HG03280 (cell line): ENCODE results near the gene MACROD2.

ENCODE experiments used
- ATAC-seq: cut with Tn5 transposase; IDR thresholded peaks from one replicate; pipeline ENCODE4 v1.9.1; 2021; ENCODE audit warnings: mild to moderate bottlenecking, moderate library complexity; ENCODE audit not compliant: unreplicated experiment

The MACROD2 gene

DNA sequence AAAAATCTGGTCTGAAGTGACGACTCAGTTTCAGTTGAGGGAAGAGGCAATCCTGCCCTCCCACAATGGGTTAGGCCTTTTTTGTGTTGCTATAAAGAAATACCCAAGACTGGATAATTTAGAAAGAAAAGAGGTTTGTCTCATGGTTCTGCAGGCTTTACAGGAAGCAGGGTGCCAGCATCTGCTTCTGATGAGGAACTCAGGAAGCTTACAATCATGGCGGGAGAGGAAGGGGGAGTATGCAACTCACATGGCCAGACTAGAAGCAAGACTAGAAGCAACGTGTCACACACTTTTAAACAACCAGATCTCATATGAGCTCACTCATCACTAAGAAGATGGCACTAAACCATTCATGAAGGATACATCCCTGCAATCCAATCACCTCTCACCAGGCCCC, 2048.6 kb downstream of the MACROD2 start:
- ATAC-seq = no peak

DNA sequence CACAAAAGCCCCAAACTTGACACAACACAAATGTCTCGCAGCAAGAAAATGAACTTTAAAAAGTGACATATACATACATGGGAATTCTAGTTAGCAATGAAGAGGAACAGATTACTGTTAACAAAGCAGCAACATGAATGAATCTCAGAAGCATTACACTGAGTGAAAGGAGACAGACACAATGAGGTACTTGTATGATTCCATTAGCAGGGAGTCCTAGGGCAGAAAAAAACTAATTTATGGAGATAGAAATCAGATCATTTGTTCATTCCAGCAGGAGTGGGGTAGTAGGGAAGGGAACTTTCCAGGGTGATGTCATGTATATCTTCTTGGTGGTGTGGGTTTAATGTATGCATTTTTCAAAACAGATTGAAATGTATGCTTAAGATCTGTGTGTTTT, 2053.6 kb downstream of the MACROD2 start:
- ATAC-seq = no peak

DNA sequence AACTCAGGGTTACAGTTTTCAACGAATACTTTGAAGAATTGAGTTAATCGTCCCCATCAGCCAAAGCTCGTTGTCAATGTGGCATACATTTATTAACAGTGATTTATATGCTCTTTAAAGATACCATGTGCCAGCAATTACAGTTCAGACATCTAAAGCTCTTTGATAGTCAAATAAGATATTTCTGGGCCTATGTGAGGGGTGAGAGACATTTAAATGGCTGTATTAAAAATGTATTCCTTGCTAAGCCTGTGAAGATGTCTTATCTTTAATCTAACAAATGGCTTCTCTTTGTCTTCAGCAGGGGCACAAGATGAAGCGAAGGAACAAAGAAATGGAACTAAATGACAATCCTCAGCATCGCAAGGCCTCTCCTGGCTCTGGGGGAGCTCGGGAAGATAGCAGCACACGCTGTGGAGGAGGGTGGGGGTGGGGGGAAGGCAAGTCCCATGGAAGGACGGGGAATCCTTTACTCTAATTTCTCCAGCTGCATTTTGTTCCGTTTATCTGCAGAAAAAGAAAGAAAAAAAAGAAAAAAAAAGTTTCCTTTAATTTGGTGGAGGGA, 2054.3 kb downstream of the MACROD2 start:
- ATAC-seq = no peak

DNA sequence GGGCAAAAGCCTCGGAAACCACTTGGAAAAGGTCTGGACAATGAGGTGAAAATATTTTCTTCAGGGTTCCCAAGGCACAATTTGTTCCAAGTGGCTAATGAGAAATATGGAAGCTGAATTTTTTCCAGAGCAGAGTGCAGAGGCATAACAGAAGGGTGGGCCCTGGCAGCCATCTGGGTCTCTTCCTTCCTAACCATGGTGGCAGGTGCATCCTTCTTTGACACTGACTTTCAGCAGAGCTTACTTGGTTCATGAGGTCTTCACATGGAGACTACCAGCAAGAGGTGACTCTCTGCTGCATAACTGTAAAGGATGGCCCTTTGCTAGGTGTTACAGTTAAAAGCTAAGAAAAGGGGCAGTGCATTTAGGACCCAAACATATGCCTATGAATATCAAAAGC, 2055.1 kb downstream of the MACROD2 start:
- no peak for ATAC-seq

DNA sequence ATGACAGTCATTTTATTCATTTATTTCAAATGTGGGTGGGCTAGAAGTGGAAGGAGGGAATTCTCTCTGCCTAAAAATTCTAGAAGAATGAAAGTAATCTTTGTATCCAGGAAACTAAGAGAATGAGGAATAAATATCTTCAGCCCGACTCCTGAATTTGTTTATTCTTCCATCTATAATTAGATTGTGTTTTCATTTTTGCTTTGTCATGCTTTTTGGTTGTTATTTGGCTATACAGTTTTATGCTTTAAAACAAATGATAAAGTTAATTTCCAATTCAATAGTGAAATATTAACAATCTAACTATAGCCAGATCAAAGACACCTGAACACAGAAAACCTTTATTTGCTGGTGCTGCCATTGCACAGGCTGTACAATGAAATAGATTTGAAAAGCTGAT, 2056.7 kb downstream of the MACROD2 start:
- no peak for ATAC-seq

DNA sequence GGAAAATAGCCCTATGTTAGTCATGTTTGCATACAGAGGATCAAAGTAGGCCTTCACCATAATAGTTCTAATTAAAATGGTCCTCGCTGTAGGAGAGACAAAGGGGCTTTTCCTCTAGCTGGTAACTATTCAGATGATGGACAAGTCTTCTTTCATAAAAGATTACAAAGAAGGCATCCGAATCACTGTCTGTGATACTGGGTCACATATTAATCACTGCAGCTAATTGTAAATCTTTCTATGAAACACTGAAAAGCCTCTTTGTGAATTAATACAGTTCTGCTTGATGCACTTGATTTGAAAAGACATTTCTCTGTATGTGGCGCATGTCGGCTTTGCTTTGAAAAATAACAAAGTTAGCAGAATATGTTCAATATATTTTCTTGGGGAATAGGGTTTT, 2057.1 kb downstream of the MACROD2 start:
- ATAC-seq = no peak

DNA sequence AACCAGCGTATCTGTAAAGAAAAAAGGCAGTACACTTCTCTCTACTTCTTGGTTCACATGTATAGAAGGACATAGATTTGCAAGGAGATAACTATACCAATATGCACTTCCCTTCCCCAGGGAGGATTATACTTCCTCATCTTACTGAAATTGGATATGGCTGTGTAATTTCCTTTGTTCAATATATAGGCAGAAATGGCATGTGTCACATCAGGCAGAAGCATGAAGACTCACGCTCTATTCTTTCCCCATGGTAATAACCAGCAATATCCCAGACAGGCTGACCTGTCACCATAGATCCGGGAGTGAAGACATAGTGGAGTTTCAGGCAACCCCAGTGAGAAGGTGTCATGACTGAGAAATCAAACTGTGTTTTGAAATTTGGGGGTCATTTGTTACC, 2059.7 kb downstream of the MACROD2 start:
- ATAC-seq = no peak

DNA sequence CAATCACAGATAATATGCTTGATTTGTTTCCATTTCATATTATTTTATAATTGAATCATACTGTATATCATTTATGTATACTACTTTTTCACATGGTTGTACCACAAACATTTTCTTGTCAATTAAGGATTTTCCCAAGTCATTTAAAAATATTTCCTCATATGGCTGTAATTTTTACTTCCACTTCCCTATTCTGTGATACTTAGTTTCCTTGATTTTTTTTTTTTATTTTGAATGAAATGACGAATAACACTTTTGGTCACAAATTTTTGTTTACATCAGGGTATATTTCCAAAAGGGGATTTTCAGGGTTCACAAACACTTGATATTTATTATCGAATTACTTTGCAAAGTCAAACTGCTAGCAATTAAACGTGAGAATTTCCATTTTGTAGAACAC, 2062.3 kb downstream of the MACROD2 start:
- ATAC-seq = no peak

DNA sequence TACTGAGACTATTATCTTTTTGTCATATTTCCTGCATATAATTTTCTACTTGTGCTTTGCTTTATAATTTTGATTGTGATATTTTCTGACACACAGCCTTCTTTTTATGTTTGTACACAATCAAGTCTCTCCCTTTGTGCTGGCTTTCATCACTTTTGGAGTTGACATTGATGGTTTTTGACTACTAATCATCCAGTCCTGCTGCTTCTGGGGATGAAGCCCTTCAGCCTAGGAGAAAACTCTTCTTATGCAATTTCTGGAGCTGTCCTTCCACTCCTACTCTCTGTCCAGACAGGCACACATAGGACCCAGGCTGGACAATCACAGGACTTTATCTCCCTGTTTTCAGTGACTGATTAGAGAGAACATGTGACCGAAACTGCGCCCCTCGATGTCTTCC, 2063.0 kb downstream of the MACROD2 start:
- ATAC-seq = no peak

DNA sequence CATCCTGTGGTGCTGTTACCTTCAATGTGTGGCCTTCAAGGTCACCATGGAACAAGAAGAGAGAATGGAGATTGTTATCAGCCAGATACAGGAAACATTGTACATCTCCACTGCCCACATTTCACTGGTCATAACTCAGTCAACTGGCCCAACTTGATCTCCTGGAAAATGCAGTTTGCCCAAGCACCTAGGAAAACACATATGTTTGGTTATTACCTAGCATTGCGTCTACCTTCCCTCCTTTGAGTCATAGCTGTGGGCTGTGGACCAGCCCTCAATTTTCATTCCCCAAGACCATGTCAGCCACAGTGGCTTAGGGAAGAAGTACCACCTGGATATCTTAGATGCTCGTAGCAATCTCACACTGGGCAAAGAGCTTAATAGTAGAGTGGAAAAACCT, 2064.5 kb downstream of the MACROD2 start:
- no peak for ATAC-seq

DNA sequence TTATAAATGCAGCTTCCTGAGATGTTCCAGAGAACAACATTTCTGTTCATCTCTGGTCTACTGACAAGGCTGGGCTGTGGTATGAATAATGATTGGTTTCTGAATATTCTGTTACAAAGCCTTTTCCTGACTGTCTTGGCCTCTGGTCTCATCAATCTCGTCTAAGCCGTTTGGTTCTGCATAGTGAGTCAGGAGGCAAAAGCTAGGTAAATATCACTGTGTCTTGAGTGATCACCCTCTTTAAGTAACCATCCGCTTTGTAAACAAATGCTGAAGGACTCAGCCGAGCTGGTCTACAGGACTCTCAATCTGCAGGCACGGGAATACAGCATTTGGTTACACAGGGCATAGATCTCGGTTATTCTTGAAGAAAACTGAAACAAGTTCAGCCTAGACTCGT, 2066.0 kb downstream of the MACROD2 start:
- ATAC-seq = no peak

DNA sequence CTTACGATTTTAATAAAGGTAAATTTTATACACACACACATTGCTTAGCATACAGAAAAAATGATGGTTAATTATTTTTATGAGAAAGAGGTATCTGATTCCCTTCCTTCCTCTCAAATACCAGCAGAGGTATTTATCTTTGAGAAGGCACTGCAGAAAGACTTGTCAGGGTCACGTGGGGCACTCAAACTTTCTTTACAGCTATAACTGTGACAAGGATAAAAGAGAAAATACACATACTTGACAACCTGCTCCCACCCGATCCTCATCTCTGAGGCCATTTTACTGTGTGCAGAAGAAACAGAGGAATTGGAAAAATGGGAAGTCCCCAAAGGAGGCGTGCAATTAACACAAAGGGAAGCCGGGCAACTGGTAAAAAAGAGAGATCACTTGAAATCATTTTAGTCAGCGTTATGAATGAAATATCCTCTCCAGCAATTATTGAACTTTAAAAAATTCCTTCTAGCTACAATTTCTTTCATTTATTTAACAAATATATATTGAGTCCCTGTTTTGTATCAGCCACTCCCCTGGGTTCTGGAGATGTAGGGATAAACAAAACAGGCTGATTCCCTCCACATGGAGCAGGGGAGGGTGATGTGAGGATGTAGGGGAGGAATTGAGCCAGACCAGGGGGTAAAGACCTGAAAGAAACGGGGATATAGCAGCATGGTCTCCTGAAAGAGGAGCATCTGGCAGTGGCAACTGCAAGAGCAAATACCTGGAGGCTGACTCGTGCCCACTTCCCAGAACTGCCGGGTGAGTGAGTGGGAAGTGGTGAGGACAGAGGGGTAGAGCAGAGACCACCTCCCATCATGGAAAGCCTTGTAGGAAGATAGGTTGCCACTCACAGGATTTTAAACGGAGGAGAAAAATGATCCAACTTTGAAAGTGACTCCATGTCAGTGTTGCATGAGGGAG, 2067.6 kb downstream of the MACROD2 start:
- ATAC-seq = no peak

DNA sequence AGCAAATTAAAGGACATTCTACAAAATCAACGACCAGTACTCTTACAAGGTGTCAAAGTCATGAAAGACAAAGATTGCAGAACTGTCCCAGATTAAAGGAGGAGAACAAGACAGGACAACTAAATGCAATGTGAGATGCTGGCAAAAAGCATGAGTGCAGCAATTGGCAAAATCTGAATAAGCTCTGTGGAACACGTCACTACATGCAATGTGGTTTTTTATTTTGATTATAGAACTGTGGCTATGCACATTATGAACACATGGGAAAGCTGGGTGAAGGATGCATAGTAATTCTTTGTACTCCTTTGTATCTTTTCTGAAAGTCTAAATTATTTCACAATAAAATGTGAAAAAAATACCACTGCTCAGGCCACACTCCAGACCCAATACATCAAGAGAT, 2068.6 kb downstream of the MACROD2 start:
- ATAC-seq = no peak

DNA sequence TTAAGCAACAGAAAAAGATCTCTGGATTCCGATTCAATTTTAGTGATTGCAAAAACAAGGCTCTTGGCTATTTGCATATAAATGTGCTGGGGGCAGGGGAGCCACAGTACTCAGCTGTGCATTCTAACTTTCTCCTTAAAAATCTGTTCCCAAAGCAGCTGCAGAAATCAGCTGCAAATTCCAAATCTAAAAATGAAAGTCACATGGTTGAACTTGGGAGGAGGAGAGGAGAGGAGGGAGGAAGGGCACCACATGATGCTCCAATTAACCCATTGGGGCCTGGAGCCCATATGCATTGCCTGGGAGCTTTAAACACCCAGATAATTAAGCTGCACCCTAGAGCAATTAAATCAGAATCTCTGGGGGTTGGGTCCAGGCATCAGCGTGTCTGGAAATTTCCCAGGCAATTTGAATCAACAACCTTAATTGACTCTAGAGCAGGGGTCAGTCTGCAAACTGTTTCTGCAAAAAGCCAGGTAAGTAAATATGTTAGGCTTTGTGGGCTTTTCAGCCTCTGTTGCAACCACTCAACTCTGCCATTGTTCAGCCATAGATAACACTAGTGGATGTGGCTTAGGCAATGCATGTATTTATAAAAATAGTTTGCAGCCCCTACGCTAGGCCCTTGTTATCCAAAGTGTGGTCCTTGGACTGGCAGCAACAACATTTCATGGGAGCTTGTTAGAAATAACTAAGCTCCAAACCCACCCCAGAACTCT, 2069.8 kb downstream of the MACROD2 start:
- ATAC-seq = no peak

DNA sequence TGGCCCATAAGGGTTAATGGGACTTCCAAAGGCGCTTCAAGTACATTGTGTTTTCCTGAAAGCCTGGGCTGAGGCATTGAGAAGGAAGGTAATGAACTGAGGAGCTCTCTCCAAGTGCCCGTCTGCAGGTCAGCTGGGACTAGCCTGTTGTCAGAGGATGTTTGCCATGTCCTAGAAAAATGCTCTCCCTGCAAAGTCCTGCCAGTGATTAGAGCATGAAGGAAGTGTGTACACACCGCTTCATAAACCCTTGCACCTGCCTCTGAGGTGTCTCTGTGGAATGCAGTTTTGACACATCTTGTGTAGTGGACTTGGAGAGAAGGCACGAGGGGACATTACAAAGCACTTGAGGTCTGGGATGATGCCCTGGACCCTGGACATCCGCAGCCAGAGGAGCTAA, 2071.3 kb downstream of the MACROD2 start:
- ATAC-seq = no peak

DNA sequence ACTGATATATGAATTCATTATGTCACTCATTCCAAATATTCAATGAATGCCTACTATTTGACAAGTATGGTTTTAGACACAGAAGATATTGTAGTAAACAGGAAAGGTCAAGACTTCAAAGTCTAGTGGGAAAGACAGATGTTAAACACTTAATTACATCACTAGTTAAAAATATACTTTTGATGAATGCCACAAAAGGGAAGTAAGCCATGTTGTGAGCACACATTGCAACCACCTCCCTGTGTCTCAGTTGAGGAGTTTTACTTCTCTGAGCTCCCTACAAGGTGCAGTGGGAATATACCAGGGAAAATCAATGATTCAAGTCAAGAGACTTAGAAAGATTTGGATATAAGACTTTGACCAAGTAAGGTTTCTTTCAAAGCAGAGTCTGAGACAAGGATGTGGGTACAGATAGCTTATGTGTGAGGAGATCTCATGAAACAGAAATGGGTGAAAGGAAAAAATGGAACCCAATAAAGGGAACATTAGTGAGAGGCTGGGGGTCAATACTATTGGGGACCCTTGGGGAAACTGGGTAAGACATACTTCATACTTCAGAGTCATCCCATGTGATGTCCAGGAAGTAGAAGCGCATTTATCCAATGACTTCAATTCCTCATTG, 2074.2 kb downstream of the MACROD2 start:
- ATAC-seq = peak; percentile 74

DNA sequence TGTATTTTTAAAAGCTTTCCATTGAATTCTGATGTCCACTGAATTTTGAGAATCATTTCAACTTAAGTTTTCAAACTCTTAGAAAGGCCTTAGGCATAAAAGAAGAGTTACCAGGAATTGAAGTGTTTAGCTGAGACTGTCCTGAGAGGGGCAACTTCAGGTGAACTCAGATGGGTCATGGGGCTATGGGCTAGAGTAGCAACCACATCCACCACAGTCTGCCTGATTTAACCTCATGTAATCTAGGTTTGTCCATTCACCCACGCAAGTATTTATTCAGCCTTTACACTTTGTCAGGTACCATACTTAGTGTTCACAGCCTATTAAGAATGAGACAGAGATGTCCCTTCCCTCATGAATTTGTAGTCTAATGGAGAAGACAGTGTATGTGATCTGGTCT, 2076.9 kb downstream of the MACROD2 start:
- no peak for ATAC-seq

DNA sequence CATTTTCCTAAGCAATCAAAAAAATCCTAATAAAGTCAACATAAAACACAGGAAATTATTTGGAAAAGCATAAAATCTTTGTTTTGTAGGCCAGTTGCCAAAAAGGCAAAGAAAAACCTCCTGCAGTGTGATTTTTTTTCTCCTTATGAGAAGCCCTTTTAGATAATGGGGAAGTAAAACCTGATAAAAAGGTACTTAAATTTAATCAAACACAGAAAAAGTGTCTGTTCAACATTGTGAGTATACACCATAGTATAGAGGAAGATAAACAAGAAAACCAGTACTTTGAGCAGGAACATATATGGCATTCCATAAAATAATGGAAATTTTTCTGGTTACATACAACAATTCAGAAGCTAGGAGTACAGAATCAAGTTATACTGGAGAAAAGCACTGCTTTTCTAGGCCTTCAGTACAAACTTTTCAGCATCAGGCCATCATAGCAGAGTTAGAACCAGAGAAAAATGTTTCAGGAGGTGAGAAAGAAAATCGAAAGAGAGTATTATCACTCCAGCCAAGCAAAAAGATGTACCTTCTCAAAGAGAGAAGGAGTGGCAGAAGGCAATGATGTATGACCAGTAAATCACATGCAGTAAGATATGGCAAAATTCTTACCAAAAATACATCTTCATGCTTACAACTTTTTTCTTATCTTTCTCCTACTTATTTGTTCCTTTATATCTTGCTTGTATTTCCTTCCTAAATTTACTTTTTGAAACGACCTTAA, 2083.0 kb downstream of the MACROD2 start:
- ATAC-seq = no peak

DNA sequence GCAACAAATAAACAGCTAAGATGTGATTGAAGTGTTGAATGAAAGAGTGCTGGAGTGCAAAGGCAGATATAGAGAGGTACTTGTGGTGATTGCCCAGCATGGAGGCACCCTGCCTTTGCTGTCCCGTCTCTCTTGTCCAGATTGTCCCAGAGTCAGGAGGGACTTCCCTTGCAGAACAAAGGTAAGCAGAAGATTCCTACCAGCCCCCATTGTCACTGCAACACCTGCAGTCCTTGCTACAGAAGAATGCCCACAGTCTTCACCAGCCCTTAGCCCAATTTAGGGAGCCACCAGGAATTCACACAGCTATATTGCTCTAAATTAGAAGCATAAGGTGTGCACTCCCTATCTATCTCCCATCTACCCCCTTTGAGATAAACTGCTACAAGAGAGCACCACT, 2086.1 kb downstream of the MACROD2 start:
- no peak for ATAC-seq

DNA sequence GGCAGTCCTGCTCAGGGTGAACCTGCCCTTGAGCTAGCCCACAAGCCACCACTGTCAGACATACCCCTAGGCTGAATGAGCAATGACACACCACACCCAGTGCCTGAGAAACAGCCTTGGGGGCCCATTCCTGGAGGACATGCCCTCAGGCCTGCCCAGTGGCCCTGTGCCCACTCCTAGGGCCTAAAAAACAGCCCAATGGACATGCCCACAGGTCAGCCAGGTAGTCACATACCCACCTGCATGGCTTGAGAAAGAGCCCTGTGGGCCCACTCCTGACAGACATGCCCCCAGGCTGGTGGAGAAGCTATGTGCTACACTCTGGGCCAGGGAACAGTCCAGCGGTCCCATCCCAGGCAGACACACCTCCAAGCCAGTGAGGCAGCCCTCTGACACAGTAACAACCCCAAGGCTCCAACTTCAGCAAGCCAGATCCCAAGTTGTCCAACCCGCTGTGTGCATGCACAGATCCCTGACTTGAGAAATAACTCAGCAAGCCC, 2086.8 kb downstream of the MACROD2 start:
- ATAC-seq = no peak
